Left ventricle myocardium inferior (tissue), 1 donor: ENCODE measurements around the gene NUP98. TPM values are rescaled to one million over a fixed set of nuclear protein-coding genes. Genes with fewer than 3 reads are reported as not detected.

ENCODE experiments used
- DNase-seq: peaks from one replicate; pipeline ENCODE4 v3.0.0-alpha.2; 2020
- H3K27ac ChIP-seq: fragments of 200-600 bp; replicated peaks from 2 replicates; pipeline ENCODE4 v1.8.0; 2021
- H3K27me3 ChIP-seq: fragments of 200-600 bp; 2 replicates; pipeline ENCODE4 v1.8.0; 2021; ENCODE audit warnings: low read depth
- H3K36me3 ChIP-seq: fragments of 200-600 bp; 2 replicates; pipeline ENCODE4 v1.8.0; 2021
- H3K4me1 ChIP-seq: fragments of 200-600 bp; 2 replicates; pipeline ENCODE4 v1.8.0; 2021
- H3K4me3 ChIP-seq: fragments of 200-600 bp; 2 replicates; pipeline ENCODE4 v1.8.0; 2021; ENCODE audit warnings: mild to moderate bottlenecking, moderate library complexity
- H3K9me3 ChIP-seq: fragments of 200-600 bp; replicated peaks from 2 replicates; pipeline ENCODE4 v1.8.0; 2021
- CTCF ChIP-seq: fragments of 200-600 bp; IDR thresholded peaks from 2 replicates; pipeline ENCODE4 v1.8.0; 2021; ENCODE audit warnings: antibody characterized with exemption, mild to moderate bottlenecking, borderline replicate concordance
- intact Hi-C: fragments of 100-400 bp; cut with micrococcal nuclease; formaldehyde crosslinking; loops from one replicate; pipeline ENCODE4 v1.11.0; 2022
- total RNA-seq: library from RNA; stranded (reverse); fragmentation: NEBNext Ultra II Directional; extraction: Animal tissue kit (Norgen Biotek cat#: 25700); gene quantifications from one replicate; pipeline ENCODE4 v1.2.1, GENCODE V29; 2021
- donor health status: DM: no; HTN: yes; CAD: no; lungs with severe emphysema.

Gene NUP98
- total RNA-seq, 1 donor from 2014 or later = 37.3 TPM

- Histone ChIP-seq H3K27me3 (no peaks in the 10 kb centered on the region), H3K4me1 (no peaks in the 10 kb centered on the region), H3K36me3 (peaks cover 87% of the 10 kb centered on the region), H3K4me3 (no peak overlapping the region), H3K27ac (no peak overlapping the region), H3K9me3 (no peaks in the 10 kb centered on the region)
- TF ChIP-seq CTCF = no peak
- DNase-seq = no peak
- intact Hi-C loops = no loop called here
Observed at GRCh38 chr11:3737386-3737933, 59.9 kb downstream of the NUP98 start.

GRCh38 chr11:3736816-3737215 is 60.5 kb downstream of the NUP98 start:
- no peaks in the 10 kb centered on the region for H3K9me3 ChIP-seq
- no peak overlapping the region for H3K4me3 ChIP-seq
- H3K4me1 ChIP-seq = no peaks in the 10 kb centered on the region
- H3K27ac ChIP-seq = no peak overlapping the region
- H3K36me3 ChIP-seq = peaks cover 83% of the 10 kb centered on the region
- TF ChIP-seq CTCF = no peak
- no peak for DNase-seq
- H3K27me3 ChIP-seq = no peaks in the 10 kb centered on the region
- intact Hi-C loops = no loop called here

- TF ChIP-seq CTCF = no peak
- no peak for DNase-seq
- Histone ChIP-seq H3K9me3 (no peaks in the 10 kb centered on the region), H3K36me3 (peaks cover 83% of the 10 kb centered on the region), H3K27me3 (no peaks in the 10 kb centered on the region), H3K4me1 (no peaks in the 10 kb centered on the region), H3K27ac (no peak overlapping the region), H3K4me3 (no peak overlapping the region)
- intact Hi-C loops = no loop called here
Observed at GRCh38 chr11:3735827-3736226, 61.5 kb downstream of the NUP98 start.

GRCh38 chr11:3732671-3733436 is 64.5 kb downstream of the NUP98 start:
- intact Hi-C loops = no loop called here

More at GRCh38 chr11:3732671-3733436, 64.5 kb downstream of the NUP98 start:
- H3K9me3 ChIP-seq = no peaks in the 10 kb centered on the region
- H3K27me3 ChIP-seq = no peaks in the 10 kb centered on the region
- H3K36me3 ChIP-seq = peaks cover 84% of the 10 kb centered on the region
- no peaks in the 10 kb centered on the region for H3K4me1 ChIP-seq
- DNase-seq = no peak
- no peak overlapping the region for H3K27ac ChIP-seq
- TF ChIP-seq CTCF = no peak
- no peak overlapping the region for H3K4me3 ChIP-seq
